Measurements from ENCODE around the gene LRIT1. TPM values are rescaled to one million over a fixed set of nuclear protein-coding genes. Genes with fewer than 3 reads are reported as not detected.

Gene LRIT1
- total and polyA plus RNA-seq, 2 of the 8 experiments (the other 6 are each of a cell fraction or from before 2014, with no cell fraction given), result 0.03 TPM; not detected in 1

DNA sequence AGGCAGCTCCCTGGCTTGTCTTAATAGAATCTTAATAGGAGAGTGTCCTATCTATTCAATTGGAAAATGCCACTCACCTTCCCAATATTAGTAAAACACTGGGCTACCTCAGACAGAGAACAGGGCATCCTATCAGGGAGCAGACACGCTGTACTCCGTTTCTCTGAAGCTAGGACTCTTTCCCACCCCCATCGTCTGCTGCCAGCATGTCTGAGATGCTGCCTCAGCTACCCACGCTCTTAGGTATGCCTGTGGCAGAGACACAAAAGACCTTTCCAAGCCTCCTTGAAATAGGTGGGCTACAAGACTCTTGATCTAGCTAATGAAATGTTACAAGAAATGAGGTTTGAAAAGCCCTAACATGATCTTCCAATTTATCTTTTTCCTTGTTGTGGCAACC is 13.5 kb downstream of the LRIT1 start:
- Histone ChIP-seq H3K4me2 (ENCODE audit: insufficient read depth in 1 of 2, low read depth in 2 of 2, low read length in 2 of 2) (no peak overlapping the region), H4K5ac (ENCODE audit: insufficient read length, low read depth, low read length) (no peak overlapping the region), H3K27me3 (replicated peaks in 1 of 4; ENCODE audit: control insufficient read depth in 3 of 4, extremely low read depth in 1 of 4, insufficient read depth in 3 of 4, low read length in 3 of 4) (no peaks in the 10 kb centered on the region; a peak in 1 of 7 replicates), H3K79me2 (ENCODE audit: control insufficient read depth in 1 of 2, insufficient read depth in 2 of 2, low read length in 2 of 2) (no peaks in the 10 kb centered on the region), H3K9me3 (ENCODE audit: insufficient read depth in 2 of 2, low read depth in 1 of 2, low read length in 1 of 2) (no peaks in the 10 kb centered on the region), H3K56ac (replicated peaks; ENCODE audit: insufficient read length, low read depth, low read length) (no peak overlapping the region), H3K18ac (ENCODE audit: extremely low read depth, low read length) (no peak overlapping the region), H4K91ac (replicated peaks; ENCODE audit: insufficient read length, low read length) (no peak overlapping the region), H3K23ac (ENCODE audit: insufficient read length) (no peak overlapping the region), H2BK15ac (ENCODE audit: low read length) (no peak overlapping the region), H4K8ac (ENCODE audit: extremely low read depth, insufficient read depth, low read length) (no peak overlapping the region), H3K4me1 (replicated peaks in 1 of 4; ENCODE audit: control insufficient read depth in 3 of 4, insufficient read depth in 4 of 4, low read length in 3 of 4) (no peaks in the 10 kb centered on the region), H2BK12ac (ENCODE audit: low read depth, low read length) (no peak overlapping the region), H2BK120ac (replicated peaks; ENCODE audit: low read depth, low read length) (no peak overlapping the region), H3K79me1 (ENCODE audit: low read depth, low read length) (no peaks in the 10 kb centered on the region), H3K4ac (replicated peaks; ENCODE audit: insufficient read length, low read depth, low read length) (no peak overlapping the region), H3K14ac (ENCODE audit: insufficient read length) (no peak overlapping the region), H2AK5ac (ENCODE audit: low read depth, low read length) (no peak overlapping the region), H3K27ac (ENCODE audit: low read depth, low read length) (no peak overlapping the region), H3K36me3 (ENCODE audit: control insufficient read depth in 2 of 4, insufficient read depth in 4 of 4, low read length in 3 of 4) (no peaks in the 10 kb centered on the region), H3K4me3 (ENCODE audit: extremely low read depth in 1 of 4, insufficient read depth in 2 of 4, low read depth in 3 of 4, low read length in 4 of 4) (no peak overlapping the region), H2BK20ac (ENCODE audit: low read length) (no peak overlapping the region), H2BK5ac (ENCODE audit: low read depth, low read length) (no peak overlapping the region), H4K20me1 (replicated peaks in 1 of 2; ENCODE audit: control insufficient read depth in 1 of 2, insufficient read depth in 2 of 2, low read length in 2 of 2) (peaks cover 0 to 4% of the 10 kb centered on the region in 2 experiments), H3K23me2 (ENCODE audit: low read depth, low read length) (no peaks in the 10 kb centered on the region), H3K9ac (replicated peaks in 1 of 4; ENCODE audit: extremely low read depth in 1 of 4, low read depth in 3 of 4, low read length in 3 of 4) (no peak overlapping the region), H2AFZ (ENCODE audit: low read length) (no peak overlapping the region)
- TF ChIP-seq JUN (IDR thresholded peaks at IDR 0.05; ENCODE audit: low read depth, low read length) (no peak), SP2 (IDR thresholded peaks at IDR 0.05; ENCODE audit: low read length) (no peak), TEAD4 (IDR thresholded peaks at IDR 0.05; ENCODE audit: low read depth, low read length) (no peak), TAF1 (IDR thresholded peaks at IDR 0.05; ENCODE audit: low read depth, low read length) (no peak), MAFK (IDR thresholded peaks at IDR 0.05; ENCODE audit: low read depth, low read length) (no peak), EP300 (IDR thresholded peaks at IDR 0.05; ENCODE audit: borderline replicate concordance in 1 of 2, low read depth in 2 of 2, low read length in 2 of 2) (no peak), CBX8 (IDR thresholded peaks at IDR 0.05; ENCODE audit: borderline replicate concordance, low read depth, low read length) (no peak), CHD2 (IDR thresholded peaks at IDR 0.05; ENCODE audit: low read length) (no peak)
- TF ChIP-seq, protein P1, sequence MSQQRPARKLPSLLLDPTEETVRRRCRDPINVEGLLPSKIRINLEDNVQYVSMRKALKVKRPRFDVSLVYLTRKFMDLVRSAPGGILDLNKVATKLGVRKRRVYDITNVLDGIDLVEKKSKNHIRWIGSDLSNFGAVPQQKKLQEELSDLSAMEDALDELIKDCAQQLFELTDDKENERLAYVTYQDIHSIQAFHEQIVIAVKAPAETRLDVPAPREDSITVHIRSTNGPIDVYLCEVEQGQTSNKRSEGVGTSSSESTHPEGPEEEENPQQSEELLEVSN (IDR thresholded peaks at IDR 0.05), result no peak
- FAIRE-seq (no peak), DNase-seq (ENCODE audit: low read depth in 1 of 2, low spot score in 2 of 2) (no peak)
- WGBS, 2 experiments (ENCODE audit: extremely low coverage in 1 of 2, insufficient coverage in 1 of 2, insufficient read length in 1 of 2, insufficient replicate concordance in 2 of 2, low coverage in 1 of 2, low lambda C conversion rate in 2 of 2, missing lambda C conversion rate in 1 of 2), result 87% methylated on average over 4 of the region's 4 CpGs; no CpG with 5 or more reads in 1 of the 2 experiments
- POLR2A ChIA-PET (ENCODE audit: partially characterized antibody), result interaction anchor here (1.0 kb wide), 1 partner anchor 12 kb away, joined by 3 read pairs; no protein-coding TSS in a partner anchor
- CTCF ChIA-PET (ENCODE audit: partially characterized antibody), result interaction anchor here (0.8 to 6.0 kb wide), 5 partner anchors 9 to 309 kb away, joined by 3 to 59 read pairs (median 4); no protein-coding TSS in a partner anchor
